ENCODE results near the gene THADA.

The THADA gene

DNA sequence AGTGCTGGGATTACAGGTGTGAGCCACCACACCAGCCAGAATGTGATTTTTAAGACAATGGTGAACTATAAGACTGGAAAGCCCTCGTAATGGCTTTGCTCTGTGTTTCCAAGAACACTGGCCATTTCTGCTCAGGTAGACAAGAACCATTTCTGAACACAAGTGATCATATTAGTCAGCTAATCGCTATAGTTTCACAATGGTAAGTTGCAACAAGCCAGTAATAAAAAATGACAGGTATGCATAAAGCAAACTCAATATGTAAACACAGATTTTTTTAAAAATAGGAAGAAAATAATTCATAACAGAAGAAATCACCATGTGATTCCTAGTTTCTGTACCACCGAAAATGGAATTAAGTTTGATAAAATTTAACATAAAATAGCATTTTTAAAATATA is 166.5 kb downstream of the THADA start:
- Histone ChIP-seq H3K27me3 (ENCODE audit: insufficient read depth, low read length) (no peaks in the 10 kb centered on the region), H3K79me2 (ENCODE audit: insufficient read depth, low read length) (no peaks in the 10 kb centered on the region), H3K4me2 (ENCODE audit: low read length) (no peak overlapping the region), H2AFZ (ENCODE audit: low read length) (no peak overlapping the region), H3K4me1 (ENCODE audit: insufficient read depth, low read length, severe bottlenecking) (peaks cover 30% of the 10 kb centered on the region), H3K9me2 (ENCODE audit: low read depth, low read length) (no peaks in the 10 kb centered on the region), H3K9ac (ENCODE audit: low read length) (no peak overlapping the region), H3K36me3 (ENCODE audit: insufficient read depth, low read length) (no peaks in the 10 kb centered on the region; the same call in 1 of the 2 replicates), H3K9me3 (ENCODE audit: low read length) (0 out of 2 replicates have a peak, but pooled peaks cover 3% of the 10 kb centered on the region), H3K4me3 (ENCODE audit: low read depth, low read length, poor library complexity, severe bottlenecking) (no peak overlapping the region), H4K20me1 (ENCODE audit: insufficient read depth, low read length) (no peaks in the 10 kb centered on the region), H3K27ac (ENCODE audit: low read depth, low read length, poor library complexity, severe bottlenecking) (no peak overlapping the region), H3F3A (ENCODE audit: insufficient read depth, low read length) (no peaks in the 10 kb centered on the region)
- no peak for TF ChIP-seq EZH2 (IDR thresholded peaks at IDR 0.05; ENCODE audit: borderline replicate concordance, low read length)
- TF ChIP-seq, protein P1, sequence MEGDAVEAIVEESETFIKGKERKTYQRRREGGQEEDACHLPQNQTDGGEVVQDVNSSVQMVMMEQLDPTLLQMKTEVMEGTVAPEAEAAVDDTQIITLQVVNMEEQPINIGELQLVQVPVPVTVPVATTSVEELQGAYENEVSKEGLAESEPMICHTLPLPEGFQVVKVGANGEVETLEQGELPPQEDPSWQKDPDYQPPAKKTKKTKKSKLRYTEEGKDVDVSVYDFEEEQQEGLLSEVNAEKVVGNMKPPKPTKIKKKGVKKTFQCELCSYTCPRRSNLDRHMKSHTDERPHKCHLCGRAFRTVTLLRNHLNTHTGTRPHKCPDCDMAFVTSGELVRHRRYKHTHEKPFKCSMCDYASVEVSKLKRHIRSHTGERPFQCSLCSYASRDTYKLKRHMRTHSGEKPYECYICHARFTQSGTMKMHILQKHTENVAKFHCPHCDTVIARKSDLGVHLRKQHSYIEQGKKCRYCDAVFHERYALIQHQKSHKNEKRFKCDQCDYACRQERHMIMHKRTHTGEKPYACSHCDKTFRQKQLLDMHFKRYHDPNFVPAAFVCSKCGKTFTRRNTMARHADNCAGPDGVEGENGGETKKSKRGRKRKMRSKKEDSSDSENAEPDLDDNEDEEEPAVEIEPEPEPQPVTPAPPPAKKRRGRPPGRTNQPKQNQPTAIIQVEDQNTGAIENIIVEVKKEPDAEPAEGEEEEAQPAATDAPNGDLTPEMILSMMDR (IDR thresholded peaks at IDR 0.05; ENCODE audit: low read length), result no peak

- Histone ChIP-seq H2AFZ (ENCODE audit: low read length) (no peak overlapping the region), H3K9me3 (ENCODE audit: low read length) (no peaks in the 10 kb centered on the region), H3K36me3 (ENCODE audit: insufficient read depth, low read length) (no peaks in the 10 kb centered on the region; the same call in 1 of the 2 replicates), H3K4me2 (ENCODE audit: low read length) (peak overlapping the region; percentile 57; the same call in 1 of the 2 replicates), H3K9me2 (ENCODE audit: low read depth, low read length) (no peaks in the 10 kb centered on the region), H3K79me2 (ENCODE audit: insufficient read depth, low read length) (no peaks in the 10 kb centered on the region), H3F3A (ENCODE audit: insufficient read depth, low read length) (no peaks in the 10 kb centered on the region), H3K4me1 (ENCODE audit: insufficient read depth, low read length, severe bottlenecking) (peaks cover 33% of the 10 kb centered on the region), H3K9ac (ENCODE audit: low read length) (no peak overlapping the region), H4K20me1 (ENCODE audit: insufficient read depth, low read length) (no peaks in the 10 kb centered on the region), H3K27me3 (ENCODE audit: insufficient read depth, low read length) (no peaks in the 10 kb centered on the region), H3K27ac (ENCODE audit: low read depth, low read length, poor library complexity, severe bottlenecking) (peak overlapping the region; percentile 93), H3K4me3 (ENCODE audit: low read depth, low read length, poor library complexity, severe bottlenecking) (no peak overlapping the region)
- no peak for TF ChIP-seq EZH2 (IDR thresholded peaks at IDR 0.05; ENCODE audit: borderline replicate concordance, low read length)
- TF ChIP-seq, protein P1 (IDR thresholded peaks at IDR 0.05; ENCODE audit: low read length), result no peak
Measured at GRCh38 chr2:43427032-43427424, 168.8 kb downstream of the THADA start.

- Histone ChIP-seq H3K4me1 (ENCODE audit: insufficient read depth, low read length, severe bottlenecking) (peaks cover 33% of the 10 kb centered on the region), H3K4me3 (ENCODE audit: low read depth, low read length, poor library complexity, severe bottlenecking) (peak overlapping the region; percentile 31), H3K4me2 (ENCODE audit: low read length) (peak overlapping the region; percentile 57)
Measured at GRCh38 chr2:43426305-43427031, 169.4 kb downstream of the THADA start.

More at GRCh38 chr2:43426305-43427031, 169.4 kb downstream of the THADA start:
- TF ChIP-seq EZH2 (IDR thresholded peaks at IDR 0.05; ENCODE audit: borderline replicate concordance, low read length), result no peak
- TF ChIP-seq, protein P1 (IDR thresholded peaks at IDR 0.05; ENCODE audit: low read length), result no peak
- no peaks in the 10 kb centered on the region for H3K79me2 ChIP-seq (ENCODE audit: insufficient read depth, low read length)
- H3K9ac ChIP-seq (ENCODE audit: low read length), result peak overlapping the region; percentile 52
- H3K36me3 ChIP-seq (ENCODE audit: insufficient read depth, low read length), result no peaks in the 10 kb centered on the region
- no peaks in the 10 kb centered on the region for H3F3A ChIP-seq (ENCODE audit: insufficient read depth, low read length)
- no peaks in the 10 kb centered on the region for H3K9me2 ChIP-seq (ENCODE audit: low read depth, low read length)
- H3K27ac ChIP-seq (ENCODE audit: low read depth, low read length, poor library complexity, severe bottlenecking), result peak overlapping the region; percentile 93
- H3K9me3 ChIP-seq (ENCODE audit: low read length), result no peaks in the 10 kb centered on the region
- no peak overlapping the region for H2AFZ ChIP-seq (ENCODE audit: low read length)
- H3K27me3 ChIP-seq (ENCODE audit: insufficient read depth, low read length), result no peaks in the 10 kb centered on the region
- no peaks in the 10 kb centered on the region for H4K20me1 ChIP-seq (ENCODE audit: insufficient read depth, low read length)
